Measurements from ENCODE around the gene VEGFA.

The VEGFA gene

DNA sequence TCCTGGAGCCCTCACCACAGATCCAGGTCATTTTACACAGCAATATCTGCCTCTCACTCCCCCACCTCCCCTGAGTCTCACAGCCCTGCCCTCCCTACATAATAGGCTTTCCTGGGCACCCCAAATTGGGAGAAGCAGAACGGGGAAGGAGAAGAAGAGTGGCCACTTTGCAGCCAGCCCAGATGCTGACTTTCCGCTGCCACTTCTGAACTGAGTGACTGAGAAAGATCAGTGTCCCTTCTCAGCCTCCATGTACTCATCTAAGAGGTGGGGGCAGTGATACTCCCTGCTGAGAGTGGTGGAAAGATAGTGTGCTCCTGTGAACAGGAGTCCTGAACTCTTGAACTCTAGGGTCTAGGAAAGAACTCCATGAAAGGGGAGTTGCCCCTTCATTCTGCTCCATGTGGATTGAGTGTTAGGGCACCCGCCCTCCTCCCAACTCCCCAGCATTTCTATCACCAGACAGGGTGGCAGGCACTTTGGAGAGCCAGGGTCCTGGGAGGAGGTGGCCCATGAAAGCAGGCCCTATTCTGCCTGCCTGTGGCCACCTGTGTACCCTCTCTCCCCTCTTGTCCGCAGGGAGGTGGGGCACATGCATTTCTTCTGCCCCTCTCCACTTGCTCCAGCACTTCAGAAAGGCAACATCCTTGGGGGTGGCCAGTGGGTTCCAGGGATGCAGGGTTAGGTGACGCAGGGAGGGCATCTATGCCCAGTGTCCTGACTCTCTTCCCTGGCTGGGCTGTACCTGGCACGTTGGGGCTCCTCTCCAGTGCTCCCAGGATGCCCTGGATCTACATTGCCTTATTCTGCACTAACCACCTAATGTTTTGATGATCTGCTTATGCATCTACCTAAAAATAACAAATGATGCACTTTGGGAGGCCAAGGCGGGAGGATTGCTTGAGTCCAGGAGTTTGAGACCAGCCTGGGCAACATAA, 44.1 kb upstream of the VEGFA start:
- in situ Hi-C loops (cut with HindIII; ENCODE audit: low sequenced_read_pairs) = no loop called here
- TF ChIP-seq, protein P1, sequence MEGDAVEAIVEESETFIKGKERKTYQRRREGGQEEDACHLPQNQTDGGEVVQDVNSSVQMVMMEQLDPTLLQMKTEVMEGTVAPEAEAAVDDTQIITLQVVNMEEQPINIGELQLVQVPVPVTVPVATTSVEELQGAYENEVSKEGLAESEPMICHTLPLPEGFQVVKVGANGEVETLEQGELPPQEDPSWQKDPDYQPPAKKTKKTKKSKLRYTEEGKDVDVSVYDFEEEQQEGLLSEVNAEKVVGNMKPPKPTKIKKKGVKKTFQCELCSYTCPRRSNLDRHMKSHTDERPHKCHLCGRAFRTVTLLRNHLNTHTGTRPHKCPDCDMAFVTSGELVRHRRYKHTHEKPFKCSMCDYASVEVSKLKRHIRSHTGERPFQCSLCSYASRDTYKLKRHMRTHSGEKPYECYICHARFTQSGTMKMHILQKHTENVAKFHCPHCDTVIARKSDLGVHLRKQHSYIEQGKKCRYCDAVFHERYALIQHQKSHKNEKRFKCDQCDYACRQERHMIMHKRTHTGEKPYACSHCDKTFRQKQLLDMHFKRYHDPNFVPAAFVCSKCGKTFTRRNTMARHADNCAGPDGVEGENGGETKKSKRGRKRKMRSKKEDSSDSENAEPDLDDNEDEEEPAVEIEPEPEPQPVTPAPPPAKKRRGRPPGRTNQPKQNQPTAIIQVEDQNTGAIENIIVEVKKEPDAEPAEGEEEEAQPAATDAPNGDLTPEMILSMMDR (IDR thresholded peaks at IDR 0.05; ENCODE audit: low read depth, low read length) = no peak
- no peak for DNase-seq (ENCODE audit: low read depth, low spot score)
- H3K4me3 ChIP-seq (ENCODE audit: low read depth, low read length) = no peak overlapping the region

DNA sequence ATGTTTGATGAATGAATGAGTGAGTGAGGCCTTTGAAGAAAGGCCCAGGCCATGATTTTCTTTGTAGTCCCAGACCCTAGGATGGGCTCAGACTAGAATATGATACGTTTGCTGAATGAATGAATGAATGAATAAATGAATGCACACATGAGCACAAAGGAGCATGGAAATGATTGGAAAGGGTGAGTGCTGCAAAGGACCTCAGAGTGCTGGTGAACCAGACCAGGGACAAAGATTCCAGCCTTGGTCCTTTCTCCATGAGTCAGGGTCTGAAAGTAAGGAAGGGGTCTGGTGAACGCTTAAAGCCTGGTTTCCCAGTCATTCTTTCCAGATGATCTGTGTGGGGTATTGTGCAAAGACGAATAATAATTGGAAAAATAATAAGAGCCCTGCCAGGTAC, 42.4 kb upstream of the VEGFA start:
- in situ Hi-C loops (cut with HindIII; ENCODE audit: low sequenced_read_pairs) = no loop called here
- no peak for DNase-seq (ENCODE audit: low read depth, low spot score)
- no peak overlapping the region for H3K4me3 ChIP-seq (ENCODE audit: low read depth, low read length)
- TF ChIP-seq, protein P1 (IDR thresholded peaks at IDR 0.05; ENCODE audit: low read depth, low read length) = no peak

- H3K4me3 ChIP-seq (ENCODE audit: low read depth, low read length) = no peak overlapping the region
- DNase-seq (ENCODE audit: low read depth, low spot score) = no peak
- in situ Hi-C loops (cut with HindIII; ENCODE audit: low sequenced_read_pairs) = no loop called here
- TF ChIP-seq, protein P1 (IDR thresholded peaks at IDR 0.05; ENCODE audit: low read depth, low read length) = no peak
Measured at GRCh38 chr6:43728586-43728985, 41.4 kb upstream of the VEGFA start.

- H3K4me3 ChIP-seq (ENCODE audit: low read depth, low read length) = no peak overlapping the region
- DNase-seq (ENCODE audit: low read depth, low spot score) = no peak
- TF ChIP-seq, protein P1 (IDR thresholded peaks at IDR 0.05; ENCODE audit: low read depth, low read length) = no peak
- in situ Hi-C loops (cut with HindIII; ENCODE audit: low sequenced_read_pairs) = no loop called here
Measured at GRCh38 chr6:43729537-43729936, 40.5 kb upstream of the VEGFA start.

- TF ChIP-seq, protein P1 (IDR thresholded peaks at IDR 0.05; ENCODE audit: low read depth, low read length) = no peak
- in situ Hi-C loops (cut with HindIII; ENCODE audit: low sequenced_read_pairs) = no loop called here
Measured at GRCh38 chr6:43730634-43731033, 39.4 kb upstream of the VEGFA start.

DNA sequence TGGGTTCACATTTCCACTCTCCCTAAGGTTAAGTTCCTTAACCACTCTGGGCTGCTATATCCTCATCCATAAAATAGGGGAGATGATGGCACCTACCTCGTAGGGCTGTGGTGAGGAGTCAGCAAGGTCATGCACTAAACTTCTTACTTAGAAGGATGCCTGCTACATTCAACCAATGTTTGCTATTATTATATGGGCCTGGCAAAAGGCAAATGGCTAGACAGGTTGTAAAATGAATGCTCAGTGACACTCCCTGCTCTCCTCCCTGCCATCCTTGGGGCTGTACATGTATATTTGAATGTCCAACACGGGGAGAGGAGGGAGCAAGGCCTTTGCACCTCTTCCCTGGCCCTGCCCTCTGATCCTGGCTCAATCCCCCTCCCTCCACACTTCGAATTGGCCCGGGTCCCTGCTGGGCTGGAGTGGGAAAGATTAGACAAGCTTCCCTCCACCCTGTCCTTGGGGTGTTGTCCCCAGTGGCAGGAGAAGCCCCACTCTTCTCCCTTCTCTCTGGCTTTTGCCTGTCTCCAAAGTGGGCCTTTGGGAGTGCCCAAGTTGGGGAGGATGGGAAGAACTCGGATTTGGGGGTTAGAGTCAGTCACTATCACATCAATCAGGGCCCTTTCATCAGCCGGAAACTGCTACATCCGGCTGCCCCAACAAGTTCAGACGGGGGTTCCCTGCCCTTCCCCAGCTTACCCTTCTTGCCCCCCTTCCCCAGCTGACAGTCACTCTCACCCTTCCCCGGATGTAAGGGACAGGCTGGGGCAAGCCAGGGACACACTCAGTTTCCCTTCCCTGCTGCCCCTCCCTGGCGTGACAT, 36.3 kb upstream of the VEGFA start:
- TF ChIP-seq, protein P1 (IDR thresholded peaks at IDR 0.05; ENCODE audit: low read depth, low read length) = no peak
- no peak for DNase-seq (ENCODE audit: low read depth, low spot score)
- in situ Hi-C loops (cut with HindIII; ENCODE audit: low sequenced_read_pairs) = no loop called here
- H3K4me3 ChIP-seq (ENCODE audit: low read depth, low read length) = no peak overlapping the region

More at GRCh38 chr6:43730634-43731033, 39.4 kb upstream of the VEGFA start:
- DNase-seq (ENCODE audit: low read depth, low spot score) = no peak
- no peak overlapping the region for H3K4me3 ChIP-seq (ENCODE audit: low read depth, low read length)

Data from astrocyte of the spinal cord (primary cell).